GM21717 (cell line): ENCODE results near the gene GPD1.
A peak's percentile ranks its signal among the peaks of the same experiment; 100 is the strongest.
"Not testable (repeated sequence)": the region's sequence is repeated elsewhere in the genome, so short reads cannot be mapped to it uniquely, and the experiment has no call there.

Source experiments
- ATAC-seq: cut with Tn5 transposase; IDR thresholded peaks from one replicate; pipeline ENCODE4 v1.9.1; 2021; ENCODE audit warnings: mild to moderate bottlenecking, moderate library complexity; ENCODE audit not compliant: unreplicated experiment

GPD1 gene

GRCh38 chr12:50073206-50073605 lies 30.6 kb upstream of the GPD1 start:
- no peak for ATAC-seq

GRCh38 chr12:50073712-50074111 lies 30.1 kb upstream of the GPD1 start:
- no peak for ATAC-seq

GRCh38 chr12:50074936-50075807 lies 28.6 kb upstream of the GPD1 start:
- ATAC-seq, result peak; percentile 81

- ATAC-seq, result no peak
Measured at GRCh38 chr12:50075808-50076170, 28.0 kb upstream of the GPD1 start.

- no peak for ATAC-seq
Measured at GRCh38 chr12:50077099-50077498, 26.7 kb upstream of the GPD1 start.

GRCh38 chr12:50078281-50078680 lies 25.5 kb upstream of the GPD1 start:
- ATAC-seq, result no peak

GRCh38 chr12:50079771-50080170 lies 24.0 kb upstream of the GPD1 start:
- ATAC-seq, result no peak

GRCh38 chr12:50081096-50081808 lies 22.6 kb upstream of the GPD1 start:
- no peak for ATAC-seq

GRCh38 chr12:50082644-50083043 lies 21.2 kb upstream of the GPD1 start:
- ATAC-seq, result no peak

GRCh38 chr12:50083301-50083700 lies 20.5 kb upstream of the GPD1 start:
- no peak for ATAC-seq

- ATAC-seq, result not testable (repeated sequence)
Measured at GRCh38 chr12:50084409-50084774, 19.4 kb upstream of the GPD1 start.

- ATAC-seq, result peak; percentile 72
Measured at GRCh38 chr12:50084775-50085614, 18.8 kb upstream of the GPD1 start, which contains the start of gene SMARCD1. Gene SMARCD1 (plus strand): TSS chr12:50085342. CDS start chr12:50085370, 28 bp downstream.

GRCh38 chr12:50085615-50086072 lies 18.2 kb upstream of the GPD1 start:
- ATAC-seq, result peak; percentile 7

- ATAC-seq, result no peak
Measured at GRCh38 chr12:50086148-50086547, 17.7 kb upstream of the GPD1 start.

GRCh38 chr12:50087151-50087550 lies 16.7 kb upstream of the GPD1 start:
- ATAC-seq, result no peak

- ATAC-seq, result no peak
Measured at GRCh38 chr12:50087995-50088394, 15.8 kb upstream of the GPD1 start.

GRCh38 chr12:50088577-50089335 lies 15.1 kb upstream of the GPD1 start:
- ATAC-seq, result no peak

GRCh38 chr12:50089730-50090129 lies 14.1 kb upstream of the GPD1 start:
- ATAC-seq, result no peak

GRCh38 chr12:50090391-50090790 lies 13.4 kb upstream of the GPD1 start:
- ATAC-seq, result no peak

GRCh38 chr12:50097952-50098351 lies 5.9 kb upstream of the GPD1 start:
- ATAC-seq, result no peak
